Suprapubic skin (tissue), 4 donors: ENCODE data around the gene TMC4. TPM values are rescaled to one million over a fixed set of nuclear protein-coding genes. Genes with fewer than 3 reads are reported as not detected.
"Not testable (repeated sequence)": the region's sequence is repeated elsewhere in the genome, so short reads cannot be mapped to it uniquely, and the experiment has no call there.

Experiments
- DNase-seq, 2 donors: peaks; one replicate each; pipeline ENCODE4 v3.0.0-alpha.2; 2019; ENCODE audit warnings: low spot score in 2 of 2
- H3K27ac ChIP-seq: fragments of 200-600 bp; sonication (generic); one replicate; pipeline ENCODE4 v1.5.1; 2019
- H3K27me3 ChIP-seq: fragments of 200-600 bp; sonication (generic); one replicate; pipeline ENCODE4 v1.5.1; 2019
- H3K36me3 ChIP-seq: fragments of 200-600 bp; sonication (generic); one replicate; pipeline ENCODE4 v1.5.1; 2019
- H3K4me1 ChIP-seq: fragments of 200-600 bp; sonication (generic); one replicate; pipeline ENCODE4 v1.5.1; 2019
- H3K4me3 ChIP-seq: fragments of 200-600 bp; sonication (generic); one replicate; pipeline ENCODE4 v1.5.1; 2019; ENCODE audit warnings: mild to moderate bottlenecking
- H3K9me3 ChIP-seq: fragments of 200-600 bp; sonication (generic); one replicate; pipeline ENCODE4 v1.5.1; 2019
- EP300 ChIP-seq: sonication (generic); formaldehyde crosslinking; IDR thresholded peaks from one replicate; pipeline ENCODE4 v1.6.1; 2017; ENCODE audit warnings: antibody characterized with exemption
- POLR2A ChIP-seq, 2 donors: fragments of 450-650 bp; IDR thresholded peaks; one replicate each; pipeline ENCODE4 v1.6.1; 2017; ENCODE audit warnings: antibody characterized with exemption in 2 of 2, mild to moderate bottlenecking in 2 of 2, moderate library complexity in 2 of 2
- POLR2AphosphoS5 ChIP-seq, 3 donors: sonication (generic); formaldehyde crosslinking; IDR thresholded peaks; one replicate each; pipeline ENCODE4 v1.6.1; 2017; ENCODE audit warnings: antibody characterized with exemption in 3 of 3
- WGBS: methylation state at CpG from one replicate; pipeline ENCODE4 v1.1.5; 2018; 5-methylcytosine and 5-hydroxymethylcytosine counted together
- total RNA-seq, 4 donors: library from RNA; depleted of rRNA; stranded (reverse); fragments of >200 nt; gene quantifications; one replicate each; pipeline ENCODE4 v1.1.0, GENCODE V29; 2016
- TF ChIP-seq, protein P1 (sequence below), 2 donors: fragments of 200-600 bp in 1 of 2; fragments of 450-650 bp in 1 of 2; sonication (generic) in 1 of 2; IDR thresholded peaks; one replicate each; pipeline ENCODE4 v1.5.1; 2016 to 2019; ENCODE audit warnings: antibody characterized with exemption in 2 of 2, mild to moderate bottlenecking in 1 of 2, moderate library complexity in 1 of 2

Gene TMC4
- total RNA-seq, 4 donors from 2014 or later = 3.4 to 22.8 (median 9.0) TPM

DNA sequence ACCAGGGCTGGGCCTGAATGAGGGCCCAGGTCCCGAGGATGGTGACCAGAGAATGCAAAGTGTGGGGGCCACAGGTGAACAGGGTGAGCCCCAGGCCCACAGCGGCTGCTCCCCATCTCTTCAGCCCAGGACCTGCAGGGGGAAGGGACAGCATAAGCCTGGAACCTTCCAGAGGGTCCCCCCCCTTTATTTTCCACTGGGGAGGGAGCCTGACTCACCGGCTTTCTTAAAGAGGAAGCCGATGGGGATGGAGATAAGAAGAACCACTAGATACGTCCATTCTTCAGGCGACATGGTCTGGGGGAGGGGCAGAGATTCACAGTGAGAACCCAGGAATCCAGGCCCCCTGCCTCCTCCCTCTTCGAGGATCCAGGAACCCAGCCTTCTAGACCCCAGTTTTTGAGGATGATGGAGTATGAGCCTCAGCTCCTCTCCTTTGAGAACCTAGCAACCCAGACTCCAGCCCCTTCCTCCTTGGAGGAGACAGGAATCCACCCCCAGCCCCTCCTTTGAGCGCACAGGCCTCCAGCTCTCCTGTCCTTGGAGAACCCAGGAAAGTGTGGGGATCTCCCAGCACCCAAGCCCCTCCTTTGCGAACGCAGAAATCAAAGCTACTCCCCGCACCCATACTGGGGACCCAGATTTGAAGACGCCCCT, 15.4 kb upstream of the TMC4 start:
- peaks cover 17% of the 10 kb centered on the region for H3K36me3 ChIP-seq
- DNase-seq = no peak
- H3K9me3 ChIP-seq = no peaks in the 10 kb centered on the region
- TF ChIP-seq POLR2A (IDR thresholded peaks at IDR 0.05) (no peak), POLR2AphosphoS5 (IDR thresholded peaks at IDR 0.05) (no peak), EP300 (no peak)
- TF ChIP-seq, protein P1, sequence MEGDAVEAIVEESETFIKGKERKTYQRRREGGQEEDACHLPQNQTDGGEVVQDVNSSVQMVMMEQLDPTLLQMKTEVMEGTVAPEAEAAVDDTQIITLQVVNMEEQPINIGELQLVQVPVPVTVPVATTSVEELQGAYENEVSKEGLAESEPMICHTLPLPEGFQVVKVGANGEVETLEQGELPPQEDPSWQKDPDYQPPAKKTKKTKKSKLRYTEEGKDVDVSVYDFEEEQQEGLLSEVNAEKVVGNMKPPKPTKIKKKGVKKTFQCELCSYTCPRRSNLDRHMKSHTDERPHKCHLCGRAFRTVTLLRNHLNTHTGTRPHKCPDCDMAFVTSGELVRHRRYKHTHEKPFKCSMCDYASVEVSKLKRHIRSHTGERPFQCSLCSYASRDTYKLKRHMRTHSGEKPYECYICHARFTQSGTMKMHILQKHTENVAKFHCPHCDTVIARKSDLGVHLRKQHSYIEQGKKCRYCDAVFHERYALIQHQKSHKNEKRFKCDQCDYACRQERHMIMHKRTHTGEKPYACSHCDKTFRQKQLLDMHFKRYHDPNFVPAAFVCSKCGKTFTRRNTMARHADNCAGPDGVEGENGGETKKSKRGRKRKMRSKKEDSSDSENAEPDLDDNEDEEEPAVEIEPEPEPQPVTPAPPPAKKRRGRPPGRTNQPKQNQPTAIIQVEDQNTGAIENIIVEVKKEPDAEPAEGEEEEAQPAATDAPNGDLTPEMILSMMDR (IDR thresholded peaks at IDR 0.05) = no peak
- H3K27me3 ChIP-seq = no peaks in the 10 kb centered on the region
- peak overlapping the region; percentile 98 for H3K27ac ChIP-seq
- WGBS = 17% methylated on average over 12 of the region's 12 CpGs
- peaks cover 30% of the 10 kb centered on the region for H3K4me1 ChIP-seq
- peak overlapping the region; percentile 68 for H3K4me3 ChIP-seq

DNA sequence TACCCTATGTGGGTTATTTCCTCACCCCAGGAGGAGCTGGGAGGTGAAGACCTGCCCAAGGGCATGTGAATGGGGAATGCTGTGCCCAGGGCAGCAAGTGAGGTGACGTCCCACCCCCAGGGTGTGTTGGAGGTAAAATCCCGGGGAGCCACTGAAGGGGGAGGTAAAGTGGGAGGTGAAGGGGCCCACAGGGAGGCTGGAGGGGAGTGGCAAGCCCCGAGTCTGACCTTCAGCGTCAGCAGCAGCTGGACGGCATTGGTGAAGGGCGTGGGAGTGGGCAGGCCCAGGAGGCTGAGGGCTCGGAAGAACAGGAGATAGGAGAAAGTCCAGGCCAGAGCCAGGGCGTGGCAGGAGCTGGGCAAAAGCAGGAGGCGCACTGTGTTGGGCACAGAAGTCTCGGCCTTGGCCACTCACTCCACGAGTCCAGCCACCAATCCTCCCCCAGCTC, 14.0 kb upstream of the TMC4 start:
- TF ChIP-seq POLR2A (IDR thresholded peaks at IDR 0.05) (no peak), EP300 (no peak), POLR2AphosphoS5 (IDR thresholded peaks at IDR 0.05) (no peak)
- TF ChIP-seq, protein P1 (IDR thresholded peaks at IDR 0.05) = no peak
- Histone ChIP-seq H3K9me3 (no peaks in the 10 kb centered on the region), H3K27ac (no peak overlapping the region), H3K36me3 (peaks cover 12% of the 10 kb centered on the region), H3K4me3 (no peak overlapping the region), H3K27me3 (no peaks in the 10 kb centered on the region), H3K4me1 (peaks cover 24% of the 10 kb centered on the region)
- 78% methylated on average over 11 of the region's 11 CpGs for WGBS
- no peak for DNase-seq

DNA sequence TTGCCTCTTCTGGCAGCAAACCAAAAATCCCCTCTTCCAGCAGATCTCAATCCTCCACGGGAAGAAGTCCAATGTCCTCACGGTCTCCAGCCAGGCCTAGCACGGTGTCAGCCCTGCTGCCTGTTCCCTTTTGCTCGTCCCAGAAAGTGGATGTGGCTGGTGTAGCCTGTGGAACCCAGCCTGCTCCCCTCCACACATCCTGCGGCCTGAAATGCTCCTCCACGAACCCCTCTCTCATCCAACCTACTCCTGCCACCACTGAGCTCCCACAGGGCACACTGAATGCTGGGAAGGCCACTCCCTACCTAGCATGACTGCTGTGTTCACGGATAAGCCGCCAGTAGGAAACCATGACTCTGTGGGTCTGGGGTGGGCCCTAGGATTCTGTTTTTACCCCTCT, 13.4 kb upstream of the TMC4 start:
- Histone ChIP-seq H3K36me3 (peaks cover 12% of the 10 kb centered on the region), H3K4me1 (peaks cover 18% of the 10 kb centered on the region), H3K4me3 (no peak overlapping the region), H3K27me3 (no peaks in the 10 kb centered on the region), H3K27ac (no peak overlapping the region), H3K9me3 (no peaks in the 10 kb centered on the region)
- TF ChIP-seq, protein P1 (IDR thresholded peaks at IDR 0.05) = no peak
- no peak for TF ChIP-seq EP300
- no peak for TF ChIP-seq POLR2AphosphoS5 (IDR thresholded peaks at IDR 0.05)
- TF ChIP-seq POLR2A (IDR thresholded peaks at IDR 0.05) = no peak
- WGBS = 94% methylated on average over 8 of the region's 8 CpGs
- DNase-seq = no peak

DNA sequence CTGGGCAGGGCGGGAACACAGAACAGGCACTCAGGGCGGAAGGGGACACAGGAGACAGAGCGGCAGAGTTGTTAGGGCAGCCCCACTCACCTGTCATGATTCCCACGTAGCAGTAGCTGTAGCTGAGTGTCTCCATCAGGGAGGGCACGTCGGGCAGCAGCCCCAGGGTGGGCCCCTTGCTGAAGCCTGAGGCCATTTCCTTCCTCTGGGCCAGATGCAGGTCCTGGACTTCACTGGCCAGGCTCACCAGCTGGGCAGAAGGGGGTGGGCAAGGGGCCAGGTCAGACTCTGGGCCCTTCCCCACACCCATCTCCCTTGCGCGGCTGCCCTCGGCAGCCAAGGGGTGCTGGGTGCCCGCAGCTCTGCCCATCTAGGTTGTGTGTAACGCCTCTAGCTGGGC, 10.5 kb upstream of the TMC4 start:
- TF ChIP-seq EP300 = no peak
- DNase-seq = no peak
- Histone ChIP-seq H3K27me3 (no peaks in the 10 kb centered on the region), H3K36me3 (peaks cover 24% of the 10 kb centered on the region), H3K9me3 (no peaks in the 10 kb centered on the region), H3K27ac (no peak overlapping the region), H3K4me3 (no peak overlapping the region), H3K4me1 (peaks cover 10% of the 10 kb centered on the region)
- WGBS = 93% methylated on average over 8 of the region's 11 CpGs

DNA sequence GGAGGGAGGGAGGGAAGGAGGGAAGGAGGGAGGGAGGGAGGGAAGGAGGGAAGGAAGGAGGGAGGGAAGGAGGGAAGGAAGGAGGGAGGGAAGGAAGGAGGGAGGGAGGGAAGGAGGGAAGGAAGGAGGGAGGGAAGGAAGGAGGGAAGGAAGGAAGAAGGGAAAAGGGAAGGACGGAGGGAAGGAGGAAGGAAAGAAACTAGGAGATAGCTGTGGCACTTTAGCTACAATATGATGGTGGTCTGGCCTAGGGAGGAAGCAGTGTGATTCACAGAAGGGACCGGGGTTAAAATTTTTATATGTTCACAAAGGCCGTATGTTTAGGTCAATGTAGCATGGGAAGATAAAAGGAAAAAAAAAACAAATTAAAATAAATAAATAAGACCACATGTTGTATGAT, 8.9 kb upstream of the TMC4 start:
- DNase-seq, H3K9me3 ChIP-seq, H3K27me3 ChIP-seq, H3K4me3 ChIP-seq, H3K27ac ChIP-seq, H3K4me1 ChIP-seq: not testable (repeated sequence)
- H3K36me3 ChIP-seq = peaks cover 21% of the 10 kb centered on the region
- WGBS = 91% methylated on average over 3 of the region's 3 CpGs

DNA sequence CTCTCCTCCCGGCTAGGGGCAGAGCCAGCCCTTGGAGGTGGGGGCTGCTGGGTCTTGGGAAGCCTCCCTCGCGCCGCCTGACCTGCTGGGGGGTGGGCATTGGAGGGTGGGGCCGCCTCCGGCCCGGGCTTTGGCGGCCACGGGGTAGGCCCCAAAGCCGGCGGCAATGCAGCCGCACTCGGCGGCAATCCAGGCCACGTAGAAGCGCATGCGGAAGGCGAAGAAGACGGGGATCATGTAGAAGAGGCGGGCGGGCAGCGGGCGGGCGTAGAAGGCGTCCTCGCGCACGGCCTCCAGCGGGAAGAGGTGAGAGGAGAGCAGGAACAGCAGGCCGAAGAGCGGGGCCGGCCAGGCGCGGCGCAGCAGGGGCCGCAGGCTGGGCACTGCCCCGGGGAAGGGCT, 7.7 kb upstream of the TMC4 start:
- WGBS = 94% methylated on average over 37 of the region's 37 CpGs
- no peaks in the 10 kb centered on the region for H3K9me3 ChIP-seq
- H3K4me3 ChIP-seq = no peak overlapping the region
- no peak overlapping the region for H3K27ac ChIP-seq
- DNase-seq = no peak
- TF ChIP-seq POLR2AphosphoS5 (IDR thresholded peaks at IDR 0.05) (no peak), EP300 (no peak), POLR2A (IDR thresholded peaks at IDR 0.05) (no peak)
- TF ChIP-seq, protein P1 (IDR thresholded peaks at IDR 0.05) = no peak
- H3K4me1 ChIP-seq = no peaks in the 10 kb centered on the region
- no peaks in the 10 kb centered on the region for H3K27me3 ChIP-seq
- peaks cover 15% of the 10 kb centered on the region for H3K36me3 ChIP-seq
